ENCODE results near the gene TMEM52.

TMEM52 gene

GRCh38 chr1:1910651-1911331, 8.3 kb downstream of the TMEM52 start:
- Mint-ChIP-seq H3K36me3 (ENCODE audit: insufficient read depth) (peaks cover 7% of the 10 kb centered on the region), H3K4me1 (ENCODE audit: low read depth in 2 of 2) (peaks cover 15 to 18% of the 10 kb centered on the region in 2 donors), H3K9me3 (no peaks in the 10 kb centered on the region), H3K4me3 (peak overlapping the region; percentile 69 to 79), H3K27me3 (peaks cover 7 to 11% of the 10 kb centered on the region in 2 donors), H3K27ac (peak overlapping the region; percentile 90 to 93)
- no peak for DNase-seq
- ATAC-seq (replicated peaks): no peak

GRCh38 chr1:1910033-1910465, 9.0 kb downstream of the TMEM52 start:
- Mint-ChIP-seq H3K27me3 (peaks cover 7 to 11% of the 10 kb centered on the region in 2 donors), H3K4me1 (ENCODE audit: low read depth in 2 of 2) (peaks cover 15 to 18% of the 10 kb centered on the region in 2 donors), H3K27ac (peak overlapping the region; percentile 90 to 93), H3K4me3 (peak overlapping the region; percentile 69 to 79), H3K36me3 (ENCODE audit: insufficient read depth) (peaks cover 10% of the 10 kb centered on the region), H3K9me3 (no peaks in the 10 kb centered on the region)
- DNase-seq (no peak), ATAC-seq (replicated peaks) (no peak)

GRCh38 chr1:1908506-1908791, 10.6 kb downstream of the TMEM52 start:
- DNase-seq (no peak), ATAC-seq (replicated peaks) (no peak)
- Mint-ChIP-seq H3K27me3 (peaks cover 0 to 2% of the 10 kb centered on the region in 2 donors), H3K27ac (peak overlapping the region in 1 of 2 donors; percentile 93), H3K36me3 (ENCODE audit: insufficient read depth) (peaks cover 10% of the 10 kb centered on the region), H3K9me3 (no peaks in the 10 kb centered on the region), H3K4me3 (peak overlapping the region; percentile 69 to 79), H3K4me1 (ENCODE audit: low read depth in 2 of 2) (peaks cover 12 to 18% of the 10 kb centered on the region in 2 donors)

- Mint-ChIP-seq H3K27ac (no peak overlapping the region), H3K36me3 (ENCODE audit: insufficient read depth) (peaks cover 10% of the 10 kb centered on the region), H3K9me3 (no peaks in the 10 kb centered on the region), H3K27me3 (no peaks in the 10 kb centered on the region), H3K4me1 (ENCODE audit: low read depth in 2 of 2) (peaks cover 12 to 18% of the 10 kb centered on the region in 2 donors), H3K4me3 (peak overlapping the region in 1 of 2 donors; percentile 69)
- ATAC-seq (replicated peaks): no peak
- DNase-seq: no peak
Observed at GRCh38 chr1:1907098-1907736, 11.9 kb downstream of the TMEM52 start.

- ATAC-seq (replicated peaks) (peak; percentile 26), DNase-seq (peak; percentile 57 to 59 (median 57))
- Mint-ChIP-seq H3K27me3 (no peaks in the 10 kb centered on the region), H3K4me3 (peak overlapping the region; percentile 50 to 69), H3K27ac (no peak overlapping the region), H3K36me3 (ENCODE audit: insufficient read depth) (peaks cover 10% of the 10 kb centered on the region), H3K4me1 (ENCODE audit: low read depth in 2 of 2) (peaks cover 12 to 15% of the 10 kb centered on the region in 2 donors), H3K9me3 (no peaks in the 10 kb centered on the region)
Observed at GRCh38 chr1:1906185-1907097, 12.6 kb downstream of the TMEM52 start.

GRCh38 chr1:1903224-1903623, 15.9 kb downstream of the TMEM52 start:
- Mint-ChIP-seq H3K4me1 (ENCODE audit: low read depth in 2 of 2) (peaks cover 5 to 8% of the 10 kb centered on the region in 2 donors), H3K4me3 (no peak overlapping the region), H3K27me3 (no peaks in the 10 kb centered on the region), H3K9me3 (no peaks in the 10 kb centered on the region), H3K36me3 (ENCODE audit: insufficient read depth) (peaks cover 6% of the 10 kb centered on the region), H3K27ac (no peak overlapping the region)
- DNase-seq: no peak
- no peak for ATAC-seq (replicated peaks)

GRCh38 chr1:1901641-1902294, 17.3 kb downstream of the TMEM52 start:
- Mint-ChIP-seq H3K4me3 (no peak overlapping the region), H3K9me3 (no peaks in the 10 kb centered on the region), H3K27me3 (no peaks in the 10 kb centered on the region), H3K36me3 (ENCODE audit: insufficient read depth) (peaks cover 6% of the 10 kb centered on the region), H3K27ac (no peak overlapping the region), H3K4me1 (ENCODE audit: low read depth in 2 of 2) (peaks cover 5 to 8% of the 10 kb centered on the region in 2 donors)
- no peak for DNase-seq
- no peak for ATAC-seq (replicated peaks)

GRCh38 chr1:1900883-1901640, 18.0 kb downstream of the TMEM52 start:
- no peak for DNase-seq
- ATAC-seq (replicated peaks): no peak
- Mint-ChIP-seq H3K4me1 (ENCODE audit: low read depth in 2 of 2) (peaks cover under 1 to 4% of the 10 kb centered on the region in 2 donors), H3K9me3 (no peaks in the 10 kb centered on the region), H3K27me3 (peaks cover 0 to 2% of the 10 kb centered on the region in 2 donors), H3K27ac (no peak overlapping the region), H3K36me3 (ENCODE audit: insufficient read depth) (peaks cover 6% of the 10 kb centered on the region), H3K4me3 (no peak overlapping the region)

GRCh38 chr1:1899967-1900327, 19.1 kb downstream of the TMEM52 start:
- Mint-ChIP-seq H3K36me3 (ENCODE audit: insufficient read depth) (no peaks in the 10 kb centered on the region), H3K4me1 (ENCODE audit: low read depth in 2 of 2) (peaks cover 2 to 6% of the 10 kb centered on the region in 2 donors), H3K27me3 (peaks cover 4 to 13% of the 10 kb centered on the region in 2 donors), H3K9me3 (no peaks in the 10 kb centered on the region), H3K27ac (no peak overlapping the region), H3K4me3 (no peak overlapping the region)
- DNase-seq (no peak), ATAC-seq (replicated peaks) (no peak)

- H3K36me3 Mint-ChIP-seq (ENCODE audit: insufficient read depth): no peaks in the 10 kb centered on the region
- H3K9me3 Mint-ChIP-seq: no peaks in the 10 kb centered on the region
- ATAC-seq (replicated peaks): peak; percentile 76
- peak in 2 of 3 experiments; percentile 39 to 44 for DNase-seq
- no peak overlapping the region for H3K4me3 Mint-ChIP-seq
- H3K27ac Mint-ChIP-seq: no peak overlapping the region
- peaks cover 7 to 12% of the 10 kb centered on the region in 2 donors for H3K4me1 Mint-ChIP-seq (ENCODE audit: low read depth in 2 of 2)
- peaks cover 9 to 18% of the 10 kb centered on the region in 2 donors for H3K27me3 Mint-ChIP-seq
Observed at GRCh38 chr1:1899266-1899966, 19.7 kb downstream of the TMEM52 start.

GRCh38 chr1:1898246-1898933, 20.7 kb downstream of the TMEM52 start:
- H3K36me3 Mint-ChIP-seq (ENCODE audit: insufficient read depth): no peaks in the 10 kb centered on the region
- DNase-seq (no peak), ATAC-seq (replicated peaks) (no peak)
- no peaks in the 10 kb centered on the region for H3K9me3 Mint-ChIP-seq
- H3K4me1 Mint-ChIP-seq (ENCODE audit: low read depth in 2 of 2): peaks cover 11 to 14% of the 10 kb centered on the region in 2 donors
- no peak overlapping the region for H3K4me3 Mint-ChIP-seq
- H3K27ac Mint-ChIP-seq: no peak overlapping the region
- peaks cover 9 to 20% of the 10 kb centered on the region in 2 donors for H3K27me3 Mint-ChIP-seq

Measured in effector memory CD8-positive, alpha-beta T cell (primary cell).